Neural progenitor cell (in vitro differentiated cells): ENCODE data around the gene SSH3. TPM values are rescaled to one million over a fixed set of nuclear protein-coding genes. Genes with fewer than 3 reads are reported as not detected.

Experiments used
- DNase-seq: peaks from one replicate; pipeline ENCODE4 v3.0.0-alpha.2; 2016; ENCODE audit warnings: low spot score
- H2AFZ ChIP-seq: fragments of 200-600 bp; sonication (generic); replicated peaks from 2 replicates; pipeline ENCODE4 v1.6.1; 2016; ENCODE audit warnings: antibody characterized with exemption
- H3F3A ChIP-seq: fragments of 200-600 bp; sonication (generic); 2 replicates; pipeline ENCODE4 v1.6.1; 2016; ENCODE audit warnings: antibody characterized with exemption, low read depth
- H3K27ac ChIP-seq: fragments of 200-600 bp; sonication (generic); 2 replicates; pipeline ENCODE4 v1.5.1; 2016; ENCODE audit warnings: mild to moderate bottlenecking
- H3K27me3 ChIP-seq: fragments of 200-600 bp; sonication (generic); 2 replicates; pipeline ENCODE4 v1.6.1; 2016; ENCODE audit warnings: mild to moderate bottlenecking, moderate library complexity
- H3K36me3 ChIP-seq: fragments of 200-600 bp; sonication (generic); 2 replicates; pipeline ENCODE4 v1.5.1; 2016
- H3K4me1 ChIP-seq: fragments of 200-600 bp; sonication (generic); 2 replicates; pipeline ENCODE4 v1.6.1; 2016; ENCODE audit warnings: mixed run types
- H3K4me2 ChIP-seq: fragments of 200-600 bp; sonication (generic); 2 replicates; pipeline ENCODE4 v1.6.1; 2016
- H3K4me3 ChIP-seq: fragments of 200-600 bp; sonication (generic); 2 replicates; pipeline ENCODE4 v1.5.1; 2016
- H3K79me2 ChIP-seq: fragments of 200-600 bp; sonication (generic); 2 replicates; pipeline ENCODE4 v1.6.1; 2016; ENCODE audit warnings: low read depth
- H3K9ac ChIP-seq: fragments of 200-600 bp; sonication (generic); 2 replicates; pipeline ENCODE4 v1.6.1; 2016
- H3K9me3 ChIP-seq: fragments of 200-600 bp; sonication (generic); 2 replicates; pipeline ENCODE4 v1.5.1; 2016; ENCODE audit warnings: low read depth
- H4K20me1 ChIP-seq: fragments of 200-600 bp; sonication (generic); 2 replicates; pipeline ENCODE4 v1.6.1; 2016; ENCODE audit warnings: low read depth
- H3K27ac Mint-ChIP-seq: 3 replicates; pipeline ENCODE4 v1.8.0; 2021; ENCODE audit warnings: mixed read lengths
- H3K27me3 Mint-ChIP-seq: 2 replicates; pipeline ENCODE4 v1.8.0; 2022; ENCODE audit warnings: low read depth, mild to moderate bottlenecking, inconsistent platforms, moderate library complexity, mixed read lengths; ENCODE audit not compliant: insufficient read depth
- H3K36me3 Mint-ChIP-seq: 3 replicates; pipeline ENCODE4 v1.8.0; 2021; ENCODE audit warnings: mixed read lengths
- H3K4me1 Mint-ChIP-seq: 3 replicates; pipeline ENCODE4 v1.8.0; 2021; ENCODE audit warnings: mixed read lengths
- H3K4me3 Mint-ChIP-seq: 3 replicates; pipeline ENCODE4 v1.8.0; 2021; ENCODE audit warnings: mild to moderate bottlenecking, moderate library complexity, mixed read lengths
- H3K9me3 Mint-ChIP-seq: 3 replicates; pipeline ENCODE4 v1.8.0; 2020; ENCODE audit warnings: mixed read lengths
- EZH2 ChIP-seq: fragments of 200-600 bp; sonication (generic); IDR thresholded peaks from 2 replicates; pipeline ENCODE4 v1.6.1; 2017; ENCODE audit warnings: antibody characterized with exemption, mild to moderate bottlenecking, moderate library complexity
- EZH2phosphoT487 ChIP-seq: fragments of 200-600 bp; sonication (generic); IDR thresholded peaks from 2 replicates; pipeline ENCODE4 v1.6.1; 2017; ENCODE audit warnings: antibody characterized with exemption
- total RNA-seq: library from RNA; depleted of rRNA; stranded (reverse); fragments of >200 nt; gene quantifications from 2 replicates; pipeline ENCODE4 v1.2.3, GENCODE V29; 2015; ENCODE audit warnings: low replicate concordance
- TF ChIP-seq, protein P1 (sequence below): fragments of 200-600 bp; sonication (generic); IDR thresholded peaks from 2 replicates; pipeline ENCODE4 v1.5.1; 2017; ENCODE audit warnings: antibody characterized with exemption, mild to moderate bottlenecking

The SSH3 gene
- total RNA-seq, 1 donor from 2014 or later = 1.4 TPM

DNA sequence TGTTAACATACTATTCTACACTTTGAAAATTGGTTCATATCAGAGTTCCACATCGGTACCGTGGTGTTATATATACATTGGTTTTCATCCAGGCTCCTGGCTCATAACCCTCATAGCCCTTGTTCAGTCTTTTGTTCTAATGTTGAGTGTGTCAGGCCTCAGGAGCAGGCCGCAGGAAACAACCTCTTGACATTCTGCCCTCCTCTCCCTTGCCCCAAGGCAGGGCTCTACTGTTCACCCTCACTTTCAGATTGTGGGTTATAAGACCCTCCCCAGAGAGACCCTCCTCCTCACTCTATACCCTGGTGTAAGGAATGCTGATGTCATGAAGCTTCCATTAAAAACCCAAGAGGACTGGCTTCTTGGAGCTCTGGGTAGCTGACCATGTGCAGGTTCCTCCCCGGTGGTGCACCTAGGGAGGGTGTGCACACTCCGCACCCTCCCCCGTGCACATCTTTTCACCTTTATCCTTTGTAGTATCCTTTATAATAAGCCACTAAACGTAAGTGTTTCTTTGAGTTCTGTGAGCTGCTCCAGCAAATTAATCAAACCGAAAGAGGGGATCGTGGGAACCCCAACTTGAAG, 12.1 kb downstream of the SSH3 start:
- Histone ChIP-seq H3K27ac (no peak overlapping the region), H3K36me3 (no peaks in the 10 kb centered on the region), H3K4me1 (peaks cover 3% of the 10 kb centered on the region), H3K79me2 (no peaks in the 10 kb centered on the region), H4K20me1 (peaks cover 8% of the 10 kb centered on the region), H3K9me3 (no peaks in the 10 kb centered on the region), H3F3A (peaks cover 8% of the 10 kb centered on the region), H3K9ac (no peak overlapping the region), H3K27me3 (peaks cover 27% of the 10 kb centered on the region), H3K4me2 (no peak overlapping the region), H3K4me3 (no peak overlapping the region), H2AFZ (no peak overlapping the region)
- Mint-ChIP-seq H3K27me3 (peaks cover 10% of the 10 kb centered on the region), H3K36me3 (no peaks in the 10 kb centered on the region), H3K4me1 (peaks cover 22% of the 10 kb centered on the region), H3K4me3 (peak overlapping the region; percentile 72), H3K27ac (peak overlapping the region; percentile 82), H3K9me3 (no peaks in the 10 kb centered on the region)
- TF ChIP-seq, protein P1, sequence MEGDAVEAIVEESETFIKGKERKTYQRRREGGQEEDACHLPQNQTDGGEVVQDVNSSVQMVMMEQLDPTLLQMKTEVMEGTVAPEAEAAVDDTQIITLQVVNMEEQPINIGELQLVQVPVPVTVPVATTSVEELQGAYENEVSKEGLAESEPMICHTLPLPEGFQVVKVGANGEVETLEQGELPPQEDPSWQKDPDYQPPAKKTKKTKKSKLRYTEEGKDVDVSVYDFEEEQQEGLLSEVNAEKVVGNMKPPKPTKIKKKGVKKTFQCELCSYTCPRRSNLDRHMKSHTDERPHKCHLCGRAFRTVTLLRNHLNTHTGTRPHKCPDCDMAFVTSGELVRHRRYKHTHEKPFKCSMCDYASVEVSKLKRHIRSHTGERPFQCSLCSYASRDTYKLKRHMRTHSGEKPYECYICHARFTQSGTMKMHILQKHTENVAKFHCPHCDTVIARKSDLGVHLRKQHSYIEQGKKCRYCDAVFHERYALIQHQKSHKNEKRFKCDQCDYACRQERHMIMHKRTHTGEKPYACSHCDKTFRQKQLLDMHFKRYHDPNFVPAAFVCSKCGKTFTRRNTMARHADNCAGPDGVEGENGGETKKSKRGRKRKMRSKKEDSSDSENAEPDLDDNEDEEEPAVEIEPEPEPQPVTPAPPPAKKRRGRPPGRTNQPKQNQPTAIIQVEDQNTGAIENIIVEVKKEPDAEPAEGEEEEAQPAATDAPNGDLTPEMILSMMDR = no peak
- TF ChIP-seq EZH2 (no peak), EZH2phosphoT487 (no peak)
- no peak for DNase-seq

DNA sequence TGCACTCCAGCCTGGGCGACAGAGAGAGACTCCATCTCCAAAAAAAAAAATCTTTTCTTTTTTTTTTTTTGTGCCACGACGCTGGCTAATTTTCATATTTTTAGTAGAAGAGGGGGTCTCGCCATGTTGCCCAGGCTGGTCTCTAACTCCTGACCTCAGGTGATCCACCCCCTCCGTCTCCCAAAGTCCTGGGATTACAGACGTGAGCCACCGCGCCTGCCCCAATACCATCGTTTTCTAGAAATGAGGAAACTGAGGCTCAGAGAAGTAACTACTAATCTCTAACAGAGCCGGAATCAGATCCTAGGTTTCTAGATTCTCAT, 13.5 kb downstream of the SSH3 start:
- H3K36me3 ChIP-seq = no peaks in the 10 kb centered on the region

DNA sequence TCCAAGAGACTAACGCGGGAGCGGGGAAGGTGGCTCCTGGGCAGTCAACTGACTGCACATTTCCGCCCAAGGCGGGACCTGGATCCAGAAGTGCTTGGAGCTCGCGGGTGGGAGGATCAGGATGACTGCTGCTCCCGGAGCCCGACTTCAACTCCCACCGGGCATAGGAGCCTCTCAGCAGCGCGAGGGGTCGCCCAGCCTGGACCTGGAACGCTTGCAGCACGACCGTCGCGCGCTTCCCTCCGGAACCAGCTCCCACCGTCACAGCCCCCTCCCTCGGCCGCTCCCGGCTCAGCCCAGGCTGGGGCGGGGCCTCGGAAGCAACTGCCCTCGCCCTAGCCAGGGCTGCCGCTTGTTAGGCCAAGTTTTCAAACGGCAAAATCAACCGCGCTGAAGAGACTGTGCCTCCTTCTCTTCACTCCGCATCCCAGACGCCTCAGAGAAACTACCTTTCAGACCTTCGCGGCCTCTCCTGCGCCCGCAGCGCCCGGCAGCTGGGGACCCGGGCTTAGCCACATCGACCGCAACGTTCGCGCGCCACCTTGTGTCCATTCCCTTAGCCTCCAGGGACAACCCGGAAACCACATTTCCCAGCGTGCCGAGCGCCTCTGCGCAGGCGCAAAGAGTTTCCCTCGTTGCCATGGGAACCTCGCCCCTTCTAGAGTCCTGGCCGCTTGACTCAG, 14.0 kb downstream of the SSH3 start:
- no peak overlapping the region for H3K27ac ChIP-seq
- H3K36me3 ChIP-seq = no peaks in the 10 kb centered on the region
- H3F3A ChIP-seq = peaks cover 8% of the 10 kb centered on the region
- Mint-ChIP-seq H3K4me1 (peaks cover 22% of the 10 kb centered on the region), H3K4me3 (peak overlapping the region; percentile 98), H3K27ac (peak overlapping the region; percentile 97), H3K36me3 (no peaks in the 10 kb centered on the region), H3K27me3 (peaks cover 10% of the 10 kb centered on the region), H3K9me3 (no peaks in the 10 kb centered on the region)
- H3K27me3 ChIP-seq = peaks cover 29% of the 10 kb centered on the region
- H3K79me2 ChIP-seq = no peaks in the 10 kb centered on the region
- DNase-seq = peak; percentile 100
- H3K4me2 ChIP-seq = peak overlapping the region; percentile 92
- H3K4me3 ChIP-seq = peak overlapping the region; percentile 65
- TF ChIP-seq EZH2 = no peak
- TF ChIP-seq, protein P1 = peak; percentile 90
- TF ChIP-seq EZH2phosphoT487 = no peak
- H2AFZ ChIP-seq = peak overlapping the region; percentile 74
- peaks cover 8% of the 10 kb centered on the region for H4K20me1 ChIP-seq
- H3K9me3 ChIP-seq = no peaks in the 10 kb centered on the region
- H3K9ac ChIP-seq = no peak overlapping the region
- H3K4me1 ChIP-seq = peaks cover 3% of the 10 kb centered on the region

More for the DNA sequence above, 13.5 kb downstream of the SSH3 start:
- Histone ChIP-seq H3K9ac (no peak overlapping the region), H3K4me2 (peak overlapping the region; percentile 92), H4K20me1 (peaks cover 8% of the 10 kb centered on the region), H3K9me3 (no peaks in the 10 kb centered on the region), H3K4me3 (peak overlapping the region; percentile 65), H3K4me1 (peaks cover 3% of the 10 kb centered on the region), H3K27ac (no peak overlapping the region), H3K79me2 (no peaks in the 10 kb centered on the region), H3F3A (peaks cover 8% of the 10 kb centered on the region), H2AFZ (peak overlapping the region; percentile 74), H3K27me3 (peaks cover 29% of the 10 kb centered on the region)
- Mint-ChIP-seq H3K27me3 (peaks cover 11% of the 10 kb centered on the region), H3K27ac (no peak overlapping the region), H3K36me3 (no peaks in the 10 kb centered on the region), H3K4me3 (peak overlapping the region; percentile 98), H3K4me1 (peaks cover 23% of the 10 kb centered on the region), H3K9me3 (no peaks in the 10 kb centered on the region)
- no peak for DNase-seq
- TF ChIP-seq, protein P1 = no peak
